Mucosa of stomach (tissue), 1 donor: Measurements from ENCODE around the gene LTA.

Experiments used
- H3K27me3 ChIP-seq: one replicate; pipeline ENCODE4 v1.7.0; 2013; ENCODE audit warnings: mild to moderate bottlenecking, low read length; ENCODE audit not compliant: control insufficient read depth, insufficient read depth
- H3K36me3 ChIP-seq: one replicate; pipeline ENCODE4 v1.7.0; 2013; ENCODE audit warnings: low read length; ENCODE audit not compliant: control insufficient read depth, insufficient read depth
- H3K4me1 ChIP-seq: one replicate; pipeline ENCODE4 v1.7.0; 2013; ENCODE audit warnings: mild to moderate bottlenecking, low read length; ENCODE audit not compliant: control insufficient read depth, insufficient read depth
- H3K4me3 ChIP-seq: one replicate; pipeline ENCODE4 v1.7.0; 2013; ENCODE audit warnings: low read length
- H3K9ac ChIP-seq: one replicate; pipeline ENCODE4 v1.7.0; 2013; ENCODE audit warnings: mild to moderate bottlenecking, low read length, moderate library complexity
- H3K9me3 ChIP-seq: one replicate; pipeline ENCODE4 v1.7.0; 2013; ENCODE audit warnings: mild to moderate bottlenecking, low read length, moderate library complexity; ENCODE audit not compliant: control insufficient read depth
- donor health status: Pancreatic carcinoma.

LTA gene

GRCh38 chr6:31559958-31560696 is 12.0 kb upstream of the LTA start:
- H3K4me3 ChIP-seq, result no peak overlapping the region
- H3K4me1 ChIP-seq, result no peaks in the 10 kb centered on the region
- no peaks in the 10 kb centered on the region for H3K27me3 ChIP-seq
- no peaks in the 10 kb centered on the region for H3K9me3 ChIP-seq
- H3K9ac ChIP-seq, result no peak overlapping the region
- no peaks in the 10 kb centered on the region for H3K36me3 ChIP-seq

GRCh38 chr6:31560697-31561058 is 11.4 kb upstream of the LTA start:
- Histone ChIP-seq H3K4me3 (no peak overlapping the region), H3K4me1 (no peaks in the 10 kb centered on the region), H3K36me3 (no peaks in the 10 kb centered on the region), H3K9ac (no peak overlapping the region), H3K27me3 (no peaks in the 10 kb centered on the region), H3K9me3 (no peaks in the 10 kb centered on the region)

- Histone ChIP-seq H3K27me3 (peaks cover 3% of the 10 kb centered on the region), H3K4me1 (no peaks in the 10 kb centered on the region), H3K36me3 (no peaks in the 10 kb centered on the region), H3K4me3 (no peak overlapping the region), H3K9me3 (no peaks in the 10 kb centered on the region), H3K9ac (no peak overlapping the region)
Measured at GRCh38 chr6:31567531-31568370, 4.3 kb upstream of the LTA start.

GRCh38 chr6:31568537-31568961 is 3.5 kb upstream of the LTA start:
- Histone ChIP-seq H3K9ac (no peak overlapping the region), H3K27me3 (peaks cover 3% of the 10 kb centered on the region), H3K4me3 (no peak overlapping the region), H3K4me1 (no peaks in the 10 kb centered on the region), H3K36me3 (no peaks in the 10 kb centered on the region), H3K9me3 (no peaks in the 10 kb centered on the region)

GRCh38 chr6:31569861-31570536 is 2.1 kb upstream of the LTA start:
- Histone ChIP-seq H3K9ac (no peak overlapping the region), H3K4me1 (no peaks in the 10 kb centered on the region), H3K4me3 (no peak overlapping the region), H3K27me3 (peaks cover 5% of the 10 kb centered on the region), H3K36me3 (no peaks in the 10 kb centered on the region), H3K9me3 (no peaks in the 10 kb centered on the region)

- Histone ChIP-seq H3K27me3 (peaks cover 10% of the 10 kb centered on the region), H3K9ac (no peak overlapping the region), H3K36me3 (no peaks in the 10 kb centered on the region), H3K4me3 (no peak overlapping the region), H3K4me1 (no peaks in the 10 kb centered on the region), H3K9me3 (no peaks in the 10 kb centered on the region)
Measured at GRCh38 chr6:31573239-31574105, 1.4 kb downstream of the LTA start.

- no peaks in the 10 kb centered on the region for H3K9me3 ChIP-seq
- no peak overlapping the region for H3K9ac ChIP-seq
- no peak overlapping the region for H3K4me3 ChIP-seq
- H3K4me1 ChIP-seq, result no peaks in the 10 kb centered on the region
- H3K36me3 ChIP-seq, result no peaks in the 10 kb centered on the region
- peaks cover 7% of the 10 kb centered on the region for H3K27me3 ChIP-seq
Measured at GRCh38 chr6:31574106-31575061, 2.3 kb downstream of the LTA start.

GRCh38 chr6:31575335-31575901 is 3.3 kb downstream of the LTA start, which contains the start of gene TNF:
Gene TNF (plus strand): TSS chr6:31575565. CDS start chr6:31575742, 177 bp downstream.
- Histone ChIP-seq H3K9me3 (no peaks in the 10 kb centered on the region), H3K4me3 (no peak within 1 kb of the TSS), H3K27me3 (peaks cover 12% of the 10 kb centered on the region), H3K36me3 (no peaks in the 10 kb centered on the region), H3K4me1 (peaks cover 2% of the 10 kb centered on the region), H3K9ac (peak within 1 kb of the TSS; percentile 17)

GRCh38 chr6:31575952-31576685 is 4.0 kb downstream of the LTA start:
- no peaks in the 10 kb centered on the region for H3K36me3 ChIP-seq
- H3K4me1 ChIP-seq, result peaks cover 7% of the 10 kb centered on the region
- H3K27me3 ChIP-seq, result peaks cover 16% of the 10 kb centered on the region
- H3K9me3 ChIP-seq, result no peaks in the 10 kb centered on the region
- H3K9ac ChIP-seq, result peak overlapping the region; percentile 17
- H3K4me3 ChIP-seq, result no peak overlapping the region

GRCh38 chr6:31576897-31577578 is 4.9 kb downstream of the LTA start:
- H3K4me1 ChIP-seq, result peaks cover 11% of the 10 kb centered on the region
- H3K27me3 ChIP-seq, result peaks cover 25% of the 10 kb centered on the region
- no peak overlapping the region for H3K4me3 ChIP-seq
- no peaks in the 10 kb centered on the region for H3K9me3 ChIP-seq
- no peaks in the 10 kb centered on the region for H3K36me3 ChIP-seq
- H3K9ac ChIP-seq, result no peak overlapping the region
